Neural cell (in vitro differentiated cells): Measurements from ENCODE around the gene CPXM2.

ENCODE experiments used
- CTCF ChIP-seq: fragments of 450-650 bp; IDR thresholded peaks from 2 replicates; pipeline ENCODE4 v1.5.1; 2014; ENCODE audit warnings: antibody characterized with exemption, mild to moderate bottlenecking, moderate library complexity; ENCODE audit not compliant: poor library complexity, severe bottlenecking
- EP300 ChIP-seq: fragments of 450-650 bp; conservative IDR thresholded peaks from 2 replicates; pipeline ENCODE4 v1.6.1; 2014; ENCODE audit warnings: antibody characterized with exemption, mild to moderate bottlenecking, moderate library complexity; ENCODE audit not compliant: poor library complexity, severe bottlenecking
- EZH2 ChIP-seq: fragments of 200-600, 300-800 bp; shearing (Covaris generic), sonication (generic); IDR thresholded peaks from 2 replicates; pipeline ENCODE4 v1.6.1; 2014; ENCODE audit warnings: antibody characterized with exemption, low read length, borderline replicate concordance, mild to moderate bottlenecking; ENCODE audit not compliant: insufficient read depth, poor library complexity, severe bottlenecking
- TF ChIP-seq, protein P1 (sequence below): IDR thresholded peaks from 2 replicates; pipeline ENCODE4 v1.6.1; 2012; ENCODE audit warnings: borderline replicate concordance

- TF ChIP-seq, protein P1, sequence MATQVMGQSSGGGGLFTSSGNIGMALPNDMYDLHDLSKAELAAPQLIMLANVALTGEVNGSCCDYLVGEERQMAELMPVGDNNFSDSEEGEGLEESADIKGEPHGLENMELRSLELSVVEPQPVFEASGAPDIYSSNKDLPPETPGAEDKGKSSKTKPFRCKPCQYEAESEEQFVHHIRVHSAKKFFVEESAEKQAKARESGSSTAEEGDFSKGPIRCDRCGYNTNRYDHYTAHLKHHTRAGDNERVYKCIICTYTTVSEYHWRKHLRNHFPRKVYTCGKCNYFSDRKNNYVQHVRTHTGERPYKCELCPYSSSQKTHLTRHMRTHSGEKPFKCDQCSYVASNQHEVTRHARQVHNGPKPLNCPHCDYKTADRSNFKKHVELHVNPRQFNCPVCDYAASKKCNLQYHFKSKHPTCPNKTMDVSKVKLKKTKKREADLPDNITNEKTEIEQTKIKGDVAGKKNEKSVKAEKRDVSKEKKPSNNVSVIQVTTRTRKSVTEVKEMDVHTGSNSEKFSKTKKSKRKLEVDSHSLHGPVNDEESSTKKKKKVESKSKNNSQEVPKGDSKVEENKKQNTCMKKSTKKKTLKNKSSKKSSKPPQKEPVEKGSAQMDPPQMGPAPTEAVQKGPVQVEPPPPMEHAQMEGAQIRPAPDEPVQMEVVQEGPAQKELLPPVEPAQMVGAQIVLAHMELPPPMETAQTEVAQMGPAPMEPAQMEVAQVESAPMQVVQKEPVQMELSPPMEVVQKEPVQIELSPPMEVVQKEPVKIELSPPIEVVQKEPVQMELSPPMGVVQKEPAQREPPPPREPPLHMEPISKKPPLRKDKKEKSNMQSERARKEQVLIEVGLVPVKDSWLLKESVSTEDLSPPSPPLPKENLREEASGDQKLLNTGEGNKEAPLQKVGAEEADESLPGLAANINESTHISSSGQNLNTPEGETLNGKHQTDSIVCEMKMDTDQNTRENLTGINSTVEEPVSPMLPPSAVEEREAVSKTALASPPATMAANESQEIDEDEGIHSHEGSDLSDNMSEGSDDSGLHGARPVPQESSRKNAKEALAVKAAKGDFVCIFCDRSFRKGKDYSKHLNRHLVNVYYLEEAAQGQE = no peak
- TF ChIP-seq CTCF (no peak), EZH2 (no peak), EP300 (no peak)
Observed at GRCh38 chr10:123878666-123879303, 12.8 kb downstream of the CPXM2 start.
